Right cardiac atrium (tissue), 5 donors: ENCODE measurements around the gene DNAJC2. TPM values are rescaled to one million over a fixed set of nuclear protein-coding genes. Genes with fewer than 3 reads are reported as not detected.
"Not testable (repeated sequence)": the region's sequence is repeated elsewhere in the genome, so short reads cannot be mapped to it uniquely, and the experiment has no call there.

Source experiments
- ATAC-seq, 2 donors: fragments of 200-7000 bp; cut with Tn5 transposase; one replicate each; pipeline versions ENCODE4 v1.8.0 to v1.9.1; 2020; ENCODE audit warnings: moderate library complexity in 2 of 2, mild to moderate bottlenecking in 1 of 2
- DNase-seq, 3 donors: peaks; one replicate each; pipeline ENCODE4 v3.0.0-alpha.2; 2020
- H3K27ac ChIP-seq: one replicate; pipeline ENCODE4 v1.5.1; 2013; ENCODE audit warnings: mild to moderate bottlenecking, low read length, control low read depth, moderate library complexity
- H3K27me3 ChIP-seq: one replicate; pipeline ENCODE4 v1.6.1; 2013; ENCODE audit not compliant: control insufficient read depth, insufficient read depth
- H3K4me1 ChIP-seq: one replicate; pipeline ENCODE4 v1.6.1; 2013; ENCODE audit warnings: low read length; ENCODE audit not compliant: control insufficient read depth, insufficient read depth
- H3K4me3 ChIP-seq: one replicate; pipeline ENCODE4 v1.5.1; 2013; ENCODE audit warnings: low read length, control low read depth
- H3K9me3 ChIP-seq: one replicate; pipeline ENCODE4 v1.6.1; 2013; ENCODE audit warnings: low read length; ENCODE audit not compliant: control insufficient read depth
- WGBS: extraction: QIAGEN DNeasy Blood & Tissue Kit; methylation state at CpG from one replicate; pipeline ENCODE4 v1.1.7; 2013; 5-methylcytosine and 5-hydroxymethylcytosine counted together
- intact Hi-C, 4 donors: fragments of 100-400 bp; cut with DNase I; formaldehyde crosslinking; loops; one replicate each; pipeline versions ENCODE4 v1.11.0 to v1.14.0; 2022 to 2023
- polyA plus RNA-seq: library from polyadenylated mRNA; stranded (reverse); fragments of 200-250 nt; gene quantifications from one replicate; pipeline ENCODE4 v1.2.3, GENCODE V29; 2013
- total RNA-seq, 4 donors: library from RNA; stranded (reverse); fragmentation: NEBNext Ultra II Directional; extraction: Animal tissue kit (Norgen Biotek cat#: 25700); gene quantifications; one replicate each; pipeline ENCODE4 v1.2.1, GENCODE V29; 2021
- donor health status: healthy with polysubstance abuse.
- donor health status: DM: no; HTN: yes; CAD: no.
- donor health status: DM: no; HTN: no; CAD: no.
- donor health status: DM: no; HTN: yes; CAD: no; lungs with severe emphysema.
- donor health status: DM: yes; HTN: yes; CAD: no.

Gene DNAJC2
- total and polyA plus RNA-seq, 5 donors, result 12.8 to 17.9 (median 14.8) TPM

DNA sequence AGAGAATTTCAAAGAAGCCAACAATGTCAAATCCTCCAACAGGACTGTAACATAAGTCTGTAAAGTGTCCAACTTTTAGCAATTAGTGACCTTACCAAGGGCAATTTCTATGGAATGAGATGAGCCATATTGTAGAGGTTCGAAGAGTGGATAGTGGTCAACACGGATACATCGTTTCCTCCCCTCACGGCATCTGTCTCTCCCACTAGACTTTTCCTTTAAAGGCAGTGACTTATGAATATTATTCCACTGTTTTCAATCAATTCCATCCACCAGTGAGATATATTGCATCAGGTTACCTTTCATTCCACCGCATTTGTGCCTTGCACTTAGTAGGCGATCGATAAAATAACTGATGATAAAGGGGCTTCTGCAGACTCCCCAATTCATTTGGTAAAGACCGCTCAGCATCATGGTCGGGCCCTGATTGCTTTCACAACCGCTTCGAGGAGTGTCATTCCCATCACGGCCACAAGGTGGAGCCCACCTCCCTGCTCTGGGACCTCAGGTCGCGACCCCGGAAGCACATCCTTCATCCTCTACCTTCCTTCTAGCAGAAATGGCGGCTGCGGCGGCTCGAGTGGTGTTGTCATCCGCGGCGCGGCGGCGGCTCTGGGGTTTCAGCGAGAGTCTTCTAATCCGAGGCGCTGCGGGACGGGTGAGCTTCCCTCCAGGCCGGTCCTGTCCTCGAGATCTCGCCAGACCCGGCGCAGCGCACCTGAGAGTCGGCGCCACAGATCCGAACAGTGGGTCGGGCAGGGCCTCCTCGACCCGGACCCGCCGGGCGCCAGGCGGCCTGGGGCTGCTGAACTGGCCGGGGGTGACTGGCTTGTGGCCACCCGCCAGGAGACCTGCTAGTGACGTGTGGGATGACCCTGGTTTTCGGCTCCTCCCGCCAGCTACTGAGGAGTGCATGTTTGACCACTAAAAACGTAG is 47.4 kb downstream of the DNAJC2 start, which contains the start of gene PMPCB:
PMPCB (plus strand) TSS at position 535 of the 936 bp plus-strand sequence; CDS start at position 560, 25 bp downstream.
- 2% methylated on average over 52 of the region's 52 CpGs for WGBS
- Histone ChIP-seq H3K9me3 (no peaks in the 10 kb centered on the region), H3K27me3 (no peaks in the 10 kb centered on the region), H3K4me1 (no peaks in the 10 kb centered on the region), H3K27ac (peak within 1 kb of the TSS; percentile 87), H3K4me3 (peak within 1 kb of the TSS; percentile 97)
- DNase-seq (peak; percentile 95 to 99 (median 97)), ATAC-seq (peak; percentile 97)
- intact Hi-C loops, result loop anchor here in 1 of 4 donors (5.0 kb wide), 1 partner anchor 110 kb away; no protein-coding TSS in a partner anchor

DNA sequence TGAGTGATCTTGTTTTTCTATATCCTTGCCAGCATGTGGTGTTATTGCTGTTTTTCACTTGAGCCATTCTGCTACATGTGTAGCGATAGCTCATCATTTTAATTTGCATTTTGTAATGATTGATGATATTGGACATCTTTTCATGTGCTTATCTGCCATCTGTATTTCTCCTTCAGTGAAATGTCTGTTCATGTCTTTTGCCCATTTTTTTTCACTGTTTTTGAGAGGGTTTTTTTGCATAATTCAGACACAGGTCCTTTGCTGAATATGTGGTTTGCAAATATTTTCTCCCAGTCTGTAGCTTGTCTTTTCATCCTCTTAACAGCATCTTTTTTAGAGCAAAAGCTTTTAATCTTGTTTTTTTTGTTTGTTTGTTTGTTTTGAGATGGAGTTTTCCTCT is 51.0 kb downstream of the DNAJC2 start:
- ATAC-seq, result no peak
- Histone ChIP-seq H3K4me1 (no peaks in the 10 kb centered on the region), H3K4me3 (no peak overlapping the region), H3K27ac (no peak overlapping the region), H3K9me3 (no peaks in the 10 kb centered on the region), H3K27me3 (no peaks in the 10 kb centered on the region)
- DNase-seq, result no peak
- intact Hi-C loops, result no loop called here
- 98% methylated on average over 1 of the region's 1 CpG for WGBS

DNA sequence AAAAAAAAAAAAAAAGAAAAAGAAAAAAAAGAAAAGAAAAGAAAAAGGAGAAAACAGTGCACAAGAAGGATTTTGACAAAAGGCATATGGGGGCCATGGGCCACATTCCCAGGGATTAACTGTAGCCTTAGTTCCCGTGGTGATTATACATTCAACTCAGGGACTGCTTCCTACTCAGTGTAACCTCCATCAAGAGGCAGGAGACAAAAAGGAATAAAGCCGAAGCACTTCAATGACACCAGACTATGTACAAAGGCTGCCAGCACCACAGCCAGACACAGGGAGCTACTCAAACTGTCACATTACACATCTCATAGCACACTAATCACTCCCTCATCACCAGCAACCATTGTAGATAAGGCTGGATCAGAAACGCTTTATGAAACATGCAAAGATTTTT is 52.4 kb downstream of the DNAJC2 start:
- ATAC-seq (no peak), DNase-seq (no peak)
- Histone ChIP-seq H3K27ac (no peak overlapping the region), H3K9me3 (no peaks in the 10 kb centered on the region), H3K4me3 (no peak overlapping the region), H3K27me3 (no peaks in the 10 kb centered on the region), H3K4me1 (no peaks in the 10 kb centered on the region)
- intact Hi-C loops, result no loop called here
- 30% methylated on average over 3 of the region's 3 CpGs for WGBS

DNA sequence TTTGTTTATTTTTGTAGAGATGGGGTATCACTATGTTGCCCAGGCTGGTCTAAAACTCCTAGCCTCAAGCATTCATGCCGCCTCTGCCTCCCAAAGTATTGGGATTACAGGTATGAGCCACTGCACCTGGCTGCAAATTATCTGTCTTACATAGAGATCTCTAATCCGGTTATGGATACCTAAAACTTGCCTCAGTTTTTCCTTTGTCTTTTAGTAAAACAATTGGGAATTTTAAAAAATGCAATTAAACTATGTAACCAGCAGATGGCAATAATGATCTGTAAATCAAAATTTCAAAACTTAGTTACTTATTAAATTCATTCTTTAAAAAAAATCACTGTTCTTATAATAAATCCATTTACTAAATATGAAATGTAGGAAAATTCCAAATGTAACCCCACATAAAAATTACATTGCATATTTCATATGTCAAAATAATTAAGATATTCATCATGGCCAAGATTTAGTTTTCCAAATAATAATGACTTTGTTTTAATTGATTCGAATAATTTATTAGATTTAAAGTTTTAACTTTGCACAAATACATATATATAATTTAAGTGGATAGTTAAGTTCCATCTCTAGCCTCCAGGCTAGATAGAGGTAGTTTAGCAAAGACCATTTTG is 61.7 kb downstream of the DNAJC2 start:
- H3K9me3 ChIP-seq, H3K4me3 ChIP-seq, H3K27ac ChIP-seq, ATAC-seq, intact Hi-C loops, H3K4me1 ChIP-seq, H3K27me3 ChIP-seq, DNase-seq: not testable (repeated sequence)
- 39% methylated on average over 3 of the region's 3 CpGs for WGBS

GRCh38 chr7:103280803-103281155 is 63.8 kb downstream of the DNAJC2 start:
- H3K27me3 ChIP-seq, intact Hi-C loops, H3K4me1 ChIP-seq, H3K9me3 ChIP-seq, H3K27ac ChIP-seq: not testable (repeated sequence)
- ATAC-seq (peak; percentile 44 to 54), DNase-seq (peak; percentile 12 to 60 (median 56))
- H3K4me3 ChIP-seq, result peak overlapping the region; percentile 59
- WGBS, result under 1% methylated on average over 25 of the region's 25 CpGs

DNA sequence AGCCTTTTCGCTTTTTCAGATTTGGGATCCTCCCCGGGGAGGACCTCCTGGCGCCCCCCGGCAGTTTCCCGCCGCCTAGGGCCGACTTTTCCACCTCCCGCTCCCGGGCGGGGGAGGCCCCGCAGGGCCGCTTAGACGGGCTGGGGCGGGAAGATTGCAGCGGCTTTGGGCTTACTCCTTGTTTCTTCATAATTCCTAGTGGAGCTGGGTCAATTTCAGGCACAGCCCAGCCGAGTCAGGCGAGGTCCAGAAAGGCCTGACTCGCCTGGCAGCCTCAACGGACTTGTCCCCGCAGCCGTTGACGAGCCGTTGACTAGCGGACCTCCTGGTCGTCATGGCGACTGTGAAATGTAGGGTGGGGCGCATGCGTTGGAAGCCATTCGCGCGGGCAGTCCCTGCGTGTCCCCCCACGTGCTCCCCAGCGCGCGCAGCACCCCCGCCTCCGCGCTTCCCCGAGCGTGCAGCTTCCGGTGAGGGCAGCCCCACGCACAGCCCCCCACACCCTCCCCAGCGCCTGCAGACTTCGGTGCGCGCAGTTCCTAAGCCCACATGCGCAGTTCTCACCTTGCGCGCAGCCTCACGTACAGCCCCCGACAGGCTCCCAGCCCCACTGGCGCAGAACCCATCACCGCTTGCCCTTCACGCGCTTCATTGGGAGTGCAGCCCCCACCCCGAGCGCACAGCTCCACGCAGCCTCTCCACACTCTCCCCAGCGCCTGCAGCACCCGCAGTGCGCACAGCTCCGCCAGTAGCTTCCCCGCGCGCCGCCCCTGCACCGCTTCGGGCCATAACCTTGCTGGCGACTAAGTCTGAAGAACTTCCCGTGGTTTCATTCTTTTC is 64.4 kb downstream of the DNAJC2 start:
- ATAC-seq (peak; percentile 93 to 96), DNase-seq (peak; percentile 71 to 91 (median 89))
- H3K9me3 ChIP-seq, intact Hi-C loops, H3K27ac ChIP-seq, H3K4me1 ChIP-seq, H3K27me3 ChIP-seq: not testable (repeated sequence)
- H3K4me3 ChIP-seq, result peak overlapping the region; percentile 59
- WGBS, result under 1% methylated on average over 71 of the region's 71 CpGs

GRCh38 chr7:103279636-103279962 is 65.0 kb downstream of the DNAJC2 start:
- H3K27ac ChIP-seq, H3K4me1 ChIP-seq, H3K27me3 ChIP-seq, intact Hi-C loops, H3K9me3 ChIP-seq: not testable (repeated sequence)
- DNase-seq, result peak in 1 of 3 donors; percentile 11
- WGBS, result under 1% methylated on average over 12 of the region's 12 CpGs
- ATAC-seq, result peak; percentile 59 to 61
- peak overlapping the region; percentile 59 for H3K4me3 ChIP-seq

DNA sequence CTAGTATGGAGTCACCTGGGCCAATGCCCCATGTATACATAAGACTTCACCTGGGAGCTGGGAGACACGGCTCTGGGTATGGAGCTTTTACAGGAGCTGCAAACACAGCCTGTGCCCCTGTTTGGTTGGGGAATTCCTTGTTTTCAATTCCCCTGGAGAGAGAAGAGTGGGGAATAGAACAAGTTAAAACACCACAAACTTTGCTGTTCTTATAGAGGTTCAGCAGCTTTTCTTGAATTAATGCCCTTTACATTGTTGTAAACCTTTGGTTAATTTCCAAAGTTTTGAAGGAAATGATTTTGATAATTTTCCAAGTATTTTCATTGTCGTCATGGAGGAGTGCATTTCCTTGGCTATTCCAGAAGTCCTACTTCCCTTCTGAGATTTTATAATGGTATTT is 66.4 kb downstream of the DNAJC2 start:
- H3K27me3 ChIP-seq, DNase-seq, H3K4me3 ChIP-seq, intact Hi-C loops, H3K27ac ChIP-seq, H3K9me3 ChIP-seq, H3K4me1 ChIP-seq, ATAC-seq: not testable (repeated sequence)
- 72% methylated on average over 2 of the region's 2 CpGs for WGBS

DNA sequence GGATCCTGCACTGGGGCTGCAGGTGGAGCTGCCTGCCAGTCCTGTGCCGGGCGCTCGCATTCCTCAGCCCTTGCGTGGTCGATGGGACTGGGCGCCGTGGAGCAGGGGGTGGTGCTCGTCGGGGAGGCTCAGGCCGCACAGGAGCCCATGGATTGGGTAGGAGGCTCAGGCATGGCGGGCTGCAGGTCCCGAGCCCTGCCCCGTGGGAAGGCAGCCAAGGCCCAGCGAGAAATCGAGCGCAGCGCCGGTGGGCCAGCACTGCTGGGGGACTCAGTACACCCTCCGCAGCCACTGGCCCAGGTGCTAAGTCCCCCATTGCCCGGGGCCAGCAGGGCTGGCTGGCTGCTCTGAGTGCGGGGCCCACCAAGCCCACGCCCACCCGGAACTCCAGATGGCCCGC is 69.7 kb downstream of the DNAJC2 start:
- DNase-seq, result peak in 1 of 3 donors; percentile 28
- ATAC-seq, H3K27ac ChIP-seq, H3K4me1 ChIP-seq, H3K4me3 ChIP-seq, H3K27me3 ChIP-seq, intact Hi-C loops, H3K9me3 ChIP-seq: not testable (repeated sequence)
- 98% methylated on average over 24 of the region's 24 CpGs for WGBS

DNA sequence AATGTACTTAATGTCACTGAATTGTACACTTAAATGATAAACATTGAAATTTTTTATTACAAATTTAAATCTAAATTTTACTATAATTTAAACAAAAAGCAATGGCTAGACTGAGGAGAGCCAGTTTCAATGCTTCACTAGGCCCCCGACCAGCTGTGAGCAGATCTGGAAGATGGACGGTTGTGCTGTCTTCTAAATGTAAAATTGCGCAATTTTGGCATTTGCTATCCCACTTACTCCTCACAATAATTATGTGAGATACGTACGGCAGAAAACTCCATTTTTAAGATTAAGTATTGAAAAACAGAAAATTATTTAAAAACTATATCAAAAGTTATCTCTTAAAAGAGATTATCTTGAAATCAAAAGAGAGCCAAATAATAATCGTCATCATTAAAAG is 71.2 kb downstream of the DNAJC2 start:
- H3K4me1 ChIP-seq, H3K4me3 ChIP-seq, H3K9me3 ChIP-seq, DNase-seq, H3K27ac ChIP-seq, H3K27me3 ChIP-seq, ATAC-seq, intact Hi-C loops: not testable (repeated sequence)
- WGBS, result 89% methylated on average over 6 of the region's 6 CpGs
